Jurkat, Clone E6-1 (cell line): ENCODE measurements around the gene TBC1D1.

Experiments used
- DNase-seq: peaks from one replicate; pipeline ENCODE4 v3.0.0-alpha.2; 2011; ENCODE audit warnings: low read depth, low spot score
- H3K4me3 ChIP-seq: 2 replicates; pipeline ENCODE4 v1.5.1; 2011; ENCODE audit warnings: mild to moderate bottlenecking, low read length, control low read depth, moderate library complexity

The TBC1D1 gene

GRCh38 chr4:38062088-38062775 is 171.3 kb downstream of the TBC1D1 start:
- DNase-seq, result peak; percentile 41
- no peak overlapping the region for H3K4me3 ChIP-seq

DNA sequence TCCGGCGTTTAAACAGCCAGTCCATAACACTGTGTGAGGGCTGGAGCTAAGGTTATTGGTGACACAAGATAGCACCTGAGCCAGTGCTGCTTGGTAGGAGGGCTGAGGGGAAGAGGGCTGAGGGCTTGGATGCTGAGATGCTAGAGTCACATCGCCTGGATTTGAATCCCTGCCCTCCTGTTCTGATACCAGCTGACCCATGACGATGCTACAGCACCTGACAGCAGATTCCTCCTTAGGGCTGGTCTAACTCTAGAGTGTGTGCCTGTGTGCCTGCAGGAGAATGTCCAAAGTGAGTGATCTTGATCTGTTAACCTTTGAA is 171.9 kb downstream of the TBC1D1 start:
- no peak for DNase-seq
- H3K4me3 ChIP-seq, result no peak overlapping the region

GRCh38 chr4:38065176-38065575 is 174.3 kb downstream of the TBC1D1 start:
- H3K4me3 ChIP-seq, result no peak overlapping the region
- DNase-seq, result no peak

GRCh38 chr4:38065900-38066299 is 175.0 kb downstream of the TBC1D1 start:
- H3K4me3 ChIP-seq, result no peak overlapping the region
- no peak for DNase-seq

GRCh38 chr4:38067499-38067898 is 176.6 kb downstream of the TBC1D1 start:
- no peak for DNase-seq
- H3K4me3 ChIP-seq, result no peak overlapping the region

DNA sequence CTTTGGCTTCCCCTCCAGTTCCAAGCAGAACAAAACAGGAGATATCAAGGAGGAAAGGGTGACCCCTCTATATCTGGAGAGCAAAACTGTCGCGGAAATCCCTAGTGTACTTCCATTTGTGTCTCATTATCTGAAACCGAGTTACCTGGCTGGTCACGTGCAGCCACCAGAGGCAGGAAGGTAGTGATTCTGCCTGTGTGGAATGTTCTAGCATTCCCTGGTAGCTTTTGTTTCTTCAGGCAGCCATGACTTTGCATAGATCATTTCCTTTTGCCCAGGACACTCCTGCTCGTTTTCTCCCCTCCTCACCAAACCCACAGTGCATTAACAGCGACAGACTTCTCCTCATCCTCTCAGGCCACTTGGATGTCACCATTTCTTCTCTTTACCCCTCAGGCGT is 177.2 kb downstream of the TBC1D1 start:
- no peak overlapping the region for H3K4me3 ChIP-seq
- DNase-seq, result no peak

DNA sequence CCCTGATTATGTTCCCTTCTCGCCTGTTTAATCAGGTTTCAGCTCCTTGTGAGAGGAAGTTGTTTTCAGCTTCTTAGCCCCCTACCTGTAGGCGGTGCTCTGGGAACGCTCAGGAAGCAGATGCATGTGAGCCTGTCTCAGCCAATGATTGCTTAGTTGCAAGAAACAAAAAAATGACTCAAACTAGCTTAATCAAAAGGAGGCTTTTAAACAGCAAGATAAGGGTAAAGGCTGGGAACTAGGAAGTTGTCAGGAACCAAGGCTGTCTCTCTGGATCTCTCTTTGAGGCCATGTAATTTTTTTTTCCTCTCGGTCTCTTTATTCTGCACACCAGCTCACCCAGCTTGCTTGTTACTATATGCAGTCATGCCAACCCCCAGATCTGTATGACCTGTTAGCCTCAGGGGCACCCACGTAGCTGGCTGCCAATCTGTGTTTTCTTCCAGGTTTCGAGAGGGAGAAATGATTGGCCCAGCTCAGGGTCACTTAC is 178.4 kb downstream of the TBC1D1 start:
- DNase-seq, result no peak
- H3K4me3 ChIP-seq, result no peak overlapping the region

GRCh38 chr4:38071801-38072431 is 181.0 kb downstream of the TBC1D1 start:
- H3K4me3 ChIP-seq, result no peak overlapping the region
- DNase-seq, result no peak

GRCh38 chr4:38072578-38072977 is 181.7 kb downstream of the TBC1D1 start:
- no peak overlapping the region for H3K4me3 ChIP-seq

DNA sequence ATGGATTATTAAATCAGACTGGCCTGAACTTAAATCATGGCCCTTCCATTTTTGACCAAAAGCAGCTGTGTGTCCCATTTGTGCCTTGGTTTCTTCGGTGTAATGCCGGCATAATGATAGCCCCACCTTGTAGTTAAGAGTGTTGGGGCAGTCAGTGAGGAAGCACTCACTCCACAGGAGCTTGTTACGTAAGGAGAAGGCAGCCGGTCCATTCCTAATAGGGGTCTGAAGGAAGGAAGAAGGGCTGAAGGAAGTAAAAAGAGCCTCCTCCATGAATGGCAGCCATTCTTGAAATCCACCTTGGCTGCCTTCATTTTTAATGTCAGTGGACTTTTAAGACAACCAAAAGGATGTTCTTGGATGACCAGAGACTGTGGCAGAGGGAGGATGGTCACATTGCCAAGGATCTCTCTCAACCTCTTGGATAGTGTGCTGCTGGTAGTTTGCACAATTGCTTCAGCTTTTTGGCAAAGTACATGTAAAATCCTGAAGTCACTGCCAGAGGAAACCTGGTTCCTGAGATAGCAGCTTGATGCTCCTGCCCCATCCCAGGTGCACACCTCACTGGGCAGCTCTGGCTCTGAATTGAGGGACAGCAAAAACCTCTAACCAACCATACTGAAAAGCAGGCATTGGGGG is 182.8 kb downstream of the TBC1D1 start:
- DNase-seq, result no peak
- no peak overlapping the region for H3K4me3 ChIP-seq

More at GRCh38 chr4:38072578-38072977, 181.7 kb downstream of the TBC1D1 start:
- DNase-seq, result no peak

DNA sequence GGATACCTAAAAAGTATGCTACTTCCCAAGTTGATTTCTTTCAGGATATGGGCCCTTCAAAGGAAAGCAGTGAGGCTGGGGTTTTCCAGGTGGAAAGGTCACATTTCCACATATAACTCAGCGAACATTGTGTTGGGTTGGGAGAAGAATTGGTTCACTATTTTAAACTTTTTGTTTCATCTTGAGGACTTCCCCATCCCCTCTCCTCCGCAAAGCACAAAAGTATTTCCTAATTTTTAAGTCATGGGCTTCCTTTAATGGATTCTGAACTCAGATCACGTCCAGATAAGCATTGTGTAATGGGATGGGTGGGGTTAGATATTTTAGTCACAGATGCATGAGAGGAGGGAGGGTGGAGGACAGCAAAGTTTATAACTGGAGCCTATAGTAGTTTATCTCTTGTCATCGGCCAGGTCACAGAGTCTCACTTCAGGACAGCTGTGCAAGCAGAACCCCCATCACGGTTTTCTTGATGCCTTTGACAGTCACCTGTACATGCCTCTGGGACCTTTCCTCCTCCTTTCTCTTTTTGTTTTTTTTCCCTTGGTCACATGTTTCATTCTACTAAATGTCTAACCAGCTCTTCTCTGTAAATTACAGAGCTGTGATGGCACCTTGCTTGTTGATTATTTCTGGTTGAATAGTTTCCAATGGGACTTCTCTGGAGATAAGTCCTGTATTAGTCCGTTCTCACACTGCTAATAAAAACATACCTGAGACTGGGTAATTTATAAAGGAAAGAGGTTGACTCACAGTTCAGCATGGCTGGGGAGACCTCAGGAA is 184.7 kb downstream of the TBC1D1 start:
- DNase-seq, result no peak
- H3K4me3 ChIP-seq, result no peak overlapping the region

DNA sequence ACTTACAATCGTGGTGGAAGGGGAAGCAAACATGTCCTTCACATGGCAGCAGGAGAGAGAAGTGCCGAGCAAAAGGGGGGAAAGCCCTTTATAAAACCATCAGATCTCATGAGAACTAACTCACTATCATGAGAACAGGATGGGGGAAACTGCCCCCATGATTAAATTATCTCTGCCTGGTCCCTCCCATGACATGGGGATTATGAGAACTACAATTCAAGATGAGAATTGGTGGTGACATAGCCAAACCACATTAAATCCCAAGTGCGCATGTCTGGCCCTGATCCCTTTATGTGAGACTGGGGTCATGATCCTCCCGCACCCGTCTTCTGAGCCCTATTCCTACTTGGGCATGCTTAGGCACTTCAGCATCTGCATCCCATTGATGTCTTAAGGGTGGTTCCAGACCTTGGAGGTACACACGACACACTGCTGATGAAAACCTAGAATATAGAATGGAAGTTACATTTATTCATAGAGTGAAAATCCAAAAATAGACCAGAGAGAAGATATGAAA is 185.3 kb downstream of the TBC1D1 start:
- no peak overlapping the region for H3K4me3 ChIP-seq
- no peak for DNase-seq

DNA sequence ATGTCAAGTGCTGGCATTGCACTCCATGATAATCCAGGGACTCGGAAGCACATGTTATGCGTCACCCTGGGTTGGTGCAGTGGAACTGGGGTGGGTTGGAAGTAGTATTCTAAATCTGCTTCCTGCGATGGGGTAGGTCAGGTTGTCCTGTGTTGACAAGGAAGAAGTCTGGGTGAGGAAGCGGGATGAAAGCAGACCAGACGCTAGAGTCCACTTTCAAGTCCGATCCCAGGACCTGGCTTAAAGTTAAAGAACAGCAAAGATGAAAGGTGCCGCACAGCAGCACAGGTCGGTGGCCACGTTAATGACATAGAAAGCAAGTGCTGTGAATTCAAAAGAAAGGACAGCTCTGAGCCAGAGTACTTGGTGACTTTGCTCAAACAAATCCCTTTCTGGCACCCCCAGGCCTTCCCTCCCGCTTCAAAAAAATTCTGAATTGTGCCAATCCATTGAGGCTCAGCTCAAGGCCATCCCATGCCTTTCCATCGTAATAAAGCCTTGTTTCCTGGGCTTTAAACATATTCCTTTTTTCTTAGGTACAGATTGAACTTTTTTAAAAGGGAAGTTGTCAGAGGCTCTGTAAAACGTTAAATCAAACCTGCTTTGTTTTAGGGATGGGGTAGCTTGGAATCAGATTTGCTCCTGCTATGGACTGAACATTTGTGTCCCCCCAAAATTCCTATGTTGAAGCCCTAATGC is 187.1 kb downstream of the TBC1D1 start:
- H3K4me3 ChIP-seq, result no peak overlapping the region
- no peak for DNase-seq

DNA sequence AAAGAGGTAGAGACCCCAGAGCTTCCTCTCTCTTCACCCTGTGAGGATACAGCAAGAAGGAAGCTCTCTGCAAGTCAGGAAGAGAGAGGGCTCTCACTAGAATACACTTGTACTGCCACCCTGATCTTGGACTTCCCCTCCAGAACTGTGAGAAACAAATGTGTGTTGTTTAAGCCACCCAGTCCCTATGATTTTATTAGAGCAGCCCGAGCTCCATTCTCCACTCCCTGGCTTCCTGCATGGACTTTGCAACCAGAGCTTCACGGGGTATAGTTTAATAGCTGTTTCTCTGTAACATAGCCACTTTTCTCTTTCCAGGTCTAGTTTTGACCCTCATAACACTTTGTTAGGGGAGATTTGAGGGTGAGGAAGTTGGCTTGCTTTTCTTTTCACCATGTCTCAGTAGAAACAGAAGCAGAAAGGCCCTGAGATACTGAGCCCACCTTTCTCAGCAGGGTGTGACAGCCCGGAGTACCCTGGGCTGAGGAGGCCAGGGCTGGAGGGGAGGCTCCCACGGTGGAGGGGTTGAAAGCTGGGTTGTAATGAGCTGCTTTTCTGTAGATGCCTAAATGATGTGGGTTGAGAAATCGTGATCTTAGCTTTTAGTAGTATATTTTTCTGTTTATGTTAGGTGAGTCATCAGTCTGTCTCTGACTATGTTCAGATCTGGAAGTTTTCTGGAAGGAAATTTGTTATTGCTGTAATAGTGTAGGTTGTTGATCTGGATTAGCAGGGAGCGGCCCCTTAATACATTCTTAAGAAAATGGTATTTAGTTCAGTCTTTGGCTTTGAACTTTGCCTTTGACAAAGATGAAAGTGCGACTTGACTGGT is 187.9 kb downstream of the TBC1D1 start:
- DNase-seq, result no peak
- H3K4me3 ChIP-seq, result no peak overlapping the region

GRCh38 chr4:38080061-38080974 is 189.4 kb downstream of the TBC1D1 start:
- no peak overlapping the region for H3K4me3 ChIP-seq
- no peak for DNase-seq

- no peak for DNase-seq
- H3K4me3 ChIP-seq, result no peak overlapping the region
Observed at GRCh38 chr4:38082021-38082420, 191.1 kb downstream of the TBC1D1 start.
